Breast epithelium (tissue), 3 donors: ENCODE results near the gene PSD.

Experiments used
- POLR2A ChIP-seq: fragments of 450-650 bp; IDR thresholded peaks from one replicate; pipeline ENCODE4 v1.6.1; 2016; ENCODE audit warnings: antibody characterized with exemption, mild to moderate bottlenecking, moderate library complexity
- POLR2AphosphoS5 ChIP-seq, 3 donors: sonication (generic); formaldehyde crosslinking; IDR thresholded peaks; one replicate each; pipeline ENCODE4 v1.6.1; 2017; ENCODE audit warnings: antibody characterized with exemption in 3 of 3
- TF ChIP-seq, protein P1 (sequence below), 3 donors: fragments of 450-650 bp; IDR thresholded peaks; one replicate each; pipeline ENCODE4 v1.5.1; 2016 to 2017; ENCODE audit warnings: antibody characterized with exemption in 3 of 3, mild to moderate bottlenecking in 3 of 3, moderate library complexity in 3 of 3

DNA sequence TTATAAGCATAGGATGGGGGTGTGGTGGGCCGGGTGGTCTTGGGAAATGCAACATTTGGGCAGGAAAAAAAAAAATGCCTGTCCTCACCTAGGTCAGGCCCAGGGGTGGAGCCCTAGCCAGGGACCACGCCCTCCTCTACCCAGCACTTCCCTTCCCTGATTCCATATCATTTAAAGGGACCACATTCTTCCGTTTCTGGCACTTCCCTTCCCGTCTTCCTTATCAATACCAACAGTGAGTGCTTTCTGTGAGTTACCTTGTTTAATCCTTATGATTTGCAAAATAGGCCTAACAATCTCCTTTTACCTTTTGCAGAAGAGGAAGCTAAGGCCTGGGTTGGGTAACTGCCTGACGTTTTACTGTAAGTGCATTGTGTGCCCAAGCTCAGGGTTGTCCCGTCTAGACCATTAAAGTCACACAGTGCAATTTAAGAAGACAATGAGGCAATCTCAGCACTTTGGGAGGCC is 49.4 kb upstream of the PSD start:
- TF ChIP-seq, protein P1, sequence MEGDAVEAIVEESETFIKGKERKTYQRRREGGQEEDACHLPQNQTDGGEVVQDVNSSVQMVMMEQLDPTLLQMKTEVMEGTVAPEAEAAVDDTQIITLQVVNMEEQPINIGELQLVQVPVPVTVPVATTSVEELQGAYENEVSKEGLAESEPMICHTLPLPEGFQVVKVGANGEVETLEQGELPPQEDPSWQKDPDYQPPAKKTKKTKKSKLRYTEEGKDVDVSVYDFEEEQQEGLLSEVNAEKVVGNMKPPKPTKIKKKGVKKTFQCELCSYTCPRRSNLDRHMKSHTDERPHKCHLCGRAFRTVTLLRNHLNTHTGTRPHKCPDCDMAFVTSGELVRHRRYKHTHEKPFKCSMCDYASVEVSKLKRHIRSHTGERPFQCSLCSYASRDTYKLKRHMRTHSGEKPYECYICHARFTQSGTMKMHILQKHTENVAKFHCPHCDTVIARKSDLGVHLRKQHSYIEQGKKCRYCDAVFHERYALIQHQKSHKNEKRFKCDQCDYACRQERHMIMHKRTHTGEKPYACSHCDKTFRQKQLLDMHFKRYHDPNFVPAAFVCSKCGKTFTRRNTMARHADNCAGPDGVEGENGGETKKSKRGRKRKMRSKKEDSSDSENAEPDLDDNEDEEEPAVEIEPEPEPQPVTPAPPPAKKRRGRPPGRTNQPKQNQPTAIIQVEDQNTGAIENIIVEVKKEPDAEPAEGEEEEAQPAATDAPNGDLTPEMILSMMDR (IDR thresholded peaks at IDR 0.05) = no peak
- TF ChIP-seq POLR2A (no peak), POLR2AphosphoS5 (IDR thresholded peaks at IDR 0.05) (no peak)
